T1000 (cell line): ENCODE data around the gene HYAL1.
A peak's percentile ranks its signal among the peaks of the same experiment; 100 is the strongest.
"Not testable (repeated sequence)": the region's sequence is repeated elsewhere in the genome, so short reads cannot be mapped to it uniquely, and the experiment has no call there.

Source experiments
- DNase-seq: peaks from one replicate; lab custom pipeline; 2025; ENCODE audit warnings: mixed read lengths; lab: John Stamatoyannopoulos, UW

HYAL1 gene

DNA sequence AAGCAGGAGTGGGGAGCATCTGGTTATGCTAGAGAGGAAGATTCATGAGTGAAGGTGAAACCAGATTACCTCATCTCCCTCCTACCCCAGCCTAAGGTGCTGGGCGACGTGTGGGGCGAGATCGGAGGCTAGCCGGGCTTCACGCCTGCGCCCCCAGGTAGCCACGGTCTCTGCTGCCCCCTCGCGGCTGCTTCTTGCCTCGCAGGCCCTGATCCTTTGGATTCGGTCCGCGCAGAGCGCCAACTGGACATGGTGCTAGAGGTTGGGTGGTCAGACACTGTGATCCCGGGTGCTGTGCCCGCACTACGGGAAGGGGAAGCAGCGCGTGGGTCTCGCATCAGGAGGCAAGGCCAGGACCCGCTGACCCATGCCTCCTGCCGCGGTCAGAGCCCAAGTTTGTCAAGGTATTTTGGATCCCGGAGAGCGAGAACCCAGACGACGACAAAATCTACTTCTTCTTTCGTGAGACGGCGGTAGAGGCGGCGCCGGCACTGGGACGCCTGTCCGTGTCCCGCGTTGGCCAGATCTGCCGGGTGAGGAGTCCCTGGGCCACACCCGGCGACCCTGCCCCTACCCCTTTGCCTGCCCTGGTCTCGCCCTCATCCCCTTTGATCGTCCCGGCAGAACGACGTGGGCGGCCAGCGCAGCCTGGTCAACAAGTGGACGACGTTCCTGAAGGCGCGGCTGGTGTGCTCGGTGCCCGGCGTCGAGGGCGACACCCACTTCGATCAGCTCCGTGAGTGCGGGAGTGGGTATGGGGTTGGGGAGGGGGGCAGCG lies 30.3 kb downstream of the HYAL1 start:
- peak; percentile 77 for DNase-seq

DNA sequence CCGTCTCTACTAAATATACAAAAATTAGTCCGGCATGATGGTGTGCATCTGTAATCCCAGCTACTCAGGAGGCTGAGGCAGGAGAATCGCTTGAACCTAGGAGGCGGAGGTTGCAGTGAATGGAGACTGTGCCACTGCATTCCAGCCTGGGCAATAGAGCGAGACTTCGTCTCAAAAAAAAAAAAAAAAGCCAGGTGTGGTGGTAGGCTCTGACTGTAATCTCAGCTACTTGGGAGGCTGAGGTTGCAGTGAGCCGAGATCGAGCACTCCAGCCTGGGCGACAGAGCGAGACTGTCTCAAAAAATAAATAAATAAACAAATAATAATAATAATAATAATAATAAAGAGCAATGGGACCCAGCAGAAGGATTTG lies 30.9 kb downstream of the HYAL1 start:
- DNase-seq: not testable (repeated sequence)

DNA sequence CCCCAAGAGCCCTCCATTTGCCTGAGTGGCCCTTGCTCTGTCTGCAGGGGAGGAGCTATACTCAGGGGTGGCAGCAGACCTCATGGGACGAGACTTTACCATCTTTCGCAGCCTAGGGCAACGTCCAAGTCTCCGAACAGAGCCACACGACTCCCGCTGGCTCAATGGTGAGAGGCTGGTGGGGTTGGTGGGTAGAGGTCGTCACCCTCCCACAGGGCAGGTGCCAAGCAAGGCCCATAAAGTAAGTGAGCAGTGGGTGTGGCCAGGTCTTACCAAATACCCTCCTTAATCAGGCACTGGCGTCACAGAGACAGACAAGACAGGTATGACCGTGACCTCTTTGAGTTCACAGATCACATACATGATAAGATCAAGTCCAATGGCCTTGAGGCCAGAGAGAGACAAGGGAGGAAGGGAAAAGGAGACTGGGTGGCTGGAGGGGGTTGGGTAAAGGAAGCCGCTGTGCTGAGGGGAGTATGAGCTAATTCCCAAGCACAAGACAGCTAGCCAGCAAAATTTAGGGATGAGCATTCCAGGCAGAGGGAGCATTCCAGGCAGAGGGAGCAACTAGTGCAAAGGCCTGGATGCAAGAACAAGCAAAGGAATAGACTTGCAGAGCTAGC lies 31.9 kb downstream of the HYAL1 start:
- DNase-seq: no peak

DNA sequence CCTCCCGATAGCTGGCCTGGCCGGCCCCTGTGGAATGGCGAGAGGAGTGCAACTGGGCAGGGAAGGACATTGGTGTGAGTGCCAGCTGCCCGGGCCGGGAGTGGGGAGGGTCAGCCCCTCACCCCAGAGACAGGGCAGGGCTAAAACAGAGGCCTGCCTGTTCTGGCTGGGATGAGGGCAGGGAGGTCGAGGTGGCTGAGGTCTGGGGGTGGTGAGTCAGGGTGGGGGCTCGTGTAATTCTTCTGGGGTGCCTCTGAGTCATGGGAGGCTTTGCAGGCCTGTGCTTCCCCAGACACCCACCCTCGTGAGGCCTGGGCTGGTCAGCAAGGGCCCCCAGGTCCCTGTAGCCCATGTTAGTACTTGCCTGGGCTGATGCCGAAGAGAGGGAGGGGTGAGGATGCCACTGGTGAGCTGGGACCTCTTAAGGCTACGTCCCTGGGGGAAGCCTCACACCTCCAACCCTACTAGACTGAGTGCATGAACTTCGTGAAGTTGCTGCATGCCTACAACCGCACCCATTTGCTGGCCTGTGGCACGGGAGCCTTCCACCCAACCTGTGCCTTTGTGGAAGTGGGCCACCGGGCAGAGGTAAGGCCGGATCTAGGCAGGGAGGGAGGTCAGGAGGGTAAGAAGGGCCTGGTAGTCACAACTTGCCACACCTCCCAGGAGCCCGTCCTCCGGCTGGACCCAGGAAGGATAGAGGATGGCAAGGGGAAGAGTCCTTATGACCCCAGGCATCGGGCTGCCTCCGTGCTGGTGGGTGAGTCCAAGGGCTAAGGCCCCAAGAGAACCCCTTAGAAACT lies 32.8 kb downstream of the HYAL1 start:
- DNase-seq: no peak

DNA sequence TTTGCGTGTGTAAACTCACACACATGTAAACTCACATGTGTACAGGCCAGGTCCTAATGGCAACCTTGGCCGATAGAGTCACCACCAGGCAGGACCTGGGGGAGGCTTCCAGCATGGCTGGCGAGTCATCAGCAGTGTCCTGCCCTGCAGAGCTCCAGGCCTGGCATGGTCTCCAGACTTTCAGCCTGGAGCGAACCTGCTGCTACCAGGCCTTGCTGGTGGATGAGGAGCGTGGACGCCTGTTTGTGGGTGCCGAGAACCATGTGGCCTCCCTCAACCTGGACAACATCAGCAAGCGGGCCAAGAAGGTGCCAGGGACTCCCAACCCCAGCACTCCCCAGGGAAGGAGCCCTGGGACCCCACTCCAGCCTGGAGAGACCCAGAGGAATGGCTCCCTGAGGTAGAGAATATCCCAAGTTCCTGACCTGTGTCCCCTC lies 33.4 kb downstream of the HYAL1 start:
- peak; percentile 38 for DNase-seq

DNA sequence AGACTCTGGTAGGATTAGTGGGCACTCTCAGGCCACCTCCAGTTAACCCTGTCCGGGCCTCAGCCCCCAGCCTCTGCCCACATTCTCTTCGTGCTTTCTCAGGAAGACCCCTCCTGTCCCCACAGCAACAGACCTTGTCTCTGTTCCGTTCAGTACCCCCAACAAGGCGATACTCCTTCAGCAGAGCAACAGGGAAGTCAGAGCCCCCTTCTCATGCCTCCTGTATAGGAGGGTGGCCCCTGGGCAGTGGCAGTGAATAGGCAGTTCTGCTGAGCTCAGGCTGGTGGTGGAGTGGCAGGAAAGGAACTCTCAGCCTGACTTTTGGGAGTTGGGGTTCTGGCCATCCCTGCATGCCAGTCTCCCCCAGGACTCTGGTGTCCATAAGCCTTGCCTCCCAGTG lies 33.9 kb downstream of the HYAL1 start:
- no peak for DNase-seq

DNA sequence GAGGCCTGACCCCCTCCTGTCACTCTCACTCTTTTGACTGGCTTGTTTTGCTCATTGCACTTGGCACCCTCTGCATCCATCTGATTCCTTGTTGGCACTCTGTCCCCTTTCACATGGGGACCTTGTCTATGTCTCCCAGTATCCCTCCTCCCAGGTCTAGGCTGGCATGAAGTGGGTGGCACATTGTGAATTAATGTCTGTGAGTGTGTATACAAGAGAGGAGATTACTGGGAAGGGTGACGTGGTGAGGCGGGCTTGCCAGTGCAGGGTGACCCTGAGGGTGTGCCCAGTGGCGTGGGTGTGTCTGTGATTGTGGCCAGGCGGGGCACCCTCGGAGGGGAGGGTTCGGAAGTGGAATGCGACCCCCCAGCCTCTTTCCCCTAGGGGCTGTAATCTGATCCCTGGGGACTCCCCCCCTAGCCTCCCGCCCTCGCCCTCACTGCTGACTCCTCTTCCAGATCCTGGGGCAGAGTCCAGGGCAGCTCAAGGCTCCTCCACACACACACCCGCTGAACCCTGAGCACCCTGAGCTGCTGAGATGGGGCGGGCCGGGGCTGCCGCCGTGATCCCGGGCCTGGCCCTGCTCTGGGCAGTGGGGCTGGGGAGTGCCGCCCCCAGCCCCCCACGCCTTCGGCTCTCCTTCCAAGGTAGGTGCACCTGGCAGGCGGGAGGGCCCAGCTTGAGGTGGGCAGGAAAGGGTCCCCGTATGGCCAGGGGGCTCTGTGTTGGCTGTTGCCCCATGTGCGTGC lies 34.5 kb downstream of the HYAL1 start, which contains the start of gene SEMA3B:
SEMA3B (plus strand) TSS at position 445 of the 749 bp plus-strand sequence; CDS start at position 539, 94 bp downstream.
- peak; percentile 91 for DNase-seq

DNA sequence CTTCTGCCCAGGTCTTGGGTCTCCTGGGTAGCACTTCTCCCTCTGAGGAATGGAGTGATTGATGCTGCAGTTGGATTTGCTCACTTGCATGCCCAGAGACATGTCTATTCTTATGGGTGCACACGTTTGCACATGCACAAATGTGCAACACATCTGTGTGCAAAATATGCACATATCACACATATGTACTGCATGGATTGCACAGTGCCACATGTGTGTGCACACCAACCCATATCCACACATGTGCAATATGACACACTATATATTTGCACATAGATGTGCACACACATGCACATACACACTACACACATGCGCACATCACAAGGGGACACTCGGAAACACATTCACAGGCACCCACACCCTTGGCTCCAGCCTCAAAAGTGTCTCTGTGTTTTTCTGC lies 35.1 kb downstream of the HYAL1 start:
- no peak for DNase-seq

DNA sequence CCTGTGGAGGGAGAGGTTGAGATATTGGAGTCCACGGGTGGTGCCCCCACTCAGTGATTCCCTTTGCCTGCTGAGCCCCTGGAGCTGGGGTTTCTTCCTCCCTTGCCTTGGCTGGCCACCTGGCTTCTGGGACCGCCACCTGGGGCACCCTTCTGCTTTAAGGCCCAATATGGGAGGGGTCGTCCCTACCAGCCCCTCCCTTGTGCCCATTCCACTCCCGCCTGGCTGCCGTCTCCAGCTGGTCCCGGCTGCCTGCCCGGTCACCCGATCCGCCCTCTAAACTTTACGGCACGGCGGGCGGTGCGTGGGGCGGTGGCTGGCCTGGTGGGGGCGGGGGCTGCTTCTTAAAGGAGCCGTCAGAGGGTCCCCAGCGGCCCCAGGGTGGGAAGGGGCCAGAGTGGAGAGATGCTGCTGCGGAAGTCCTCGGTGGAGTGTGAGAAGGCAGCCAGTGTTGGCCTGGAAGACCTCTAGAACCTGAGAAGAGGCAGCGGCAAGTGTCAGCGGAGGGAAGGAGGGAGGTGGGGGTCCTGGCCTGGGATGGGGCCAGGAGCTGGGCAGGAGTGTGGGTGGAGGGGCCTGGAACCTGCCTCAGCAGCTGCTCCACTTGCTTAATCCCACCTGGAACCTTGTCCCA lies 36.0 kb downstream of the HYAL1 start:
- no peak for DNase-seq

DNA sequence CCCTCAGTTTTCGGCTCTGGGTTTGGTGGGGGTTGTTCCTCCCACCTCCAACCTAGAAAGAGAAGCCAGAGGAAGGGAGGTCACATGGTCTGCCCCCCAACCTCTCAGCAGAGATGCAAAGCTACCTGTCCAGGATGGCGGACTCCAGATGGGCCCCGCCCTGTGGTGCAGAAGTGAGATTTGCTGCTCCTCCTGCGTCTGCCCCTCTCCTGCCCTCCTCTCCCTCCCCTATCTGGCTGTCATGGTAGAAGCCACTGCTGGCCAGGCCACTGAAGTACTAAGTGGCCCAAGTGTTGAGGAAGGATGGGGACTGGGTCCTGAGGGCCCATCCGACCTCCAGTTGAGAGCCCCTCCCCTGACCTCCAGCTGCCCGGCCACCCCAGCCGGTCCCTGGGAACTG lies 36.5 kb downstream of the HYAL1 start:
- no peak for DNase-seq

DNA sequence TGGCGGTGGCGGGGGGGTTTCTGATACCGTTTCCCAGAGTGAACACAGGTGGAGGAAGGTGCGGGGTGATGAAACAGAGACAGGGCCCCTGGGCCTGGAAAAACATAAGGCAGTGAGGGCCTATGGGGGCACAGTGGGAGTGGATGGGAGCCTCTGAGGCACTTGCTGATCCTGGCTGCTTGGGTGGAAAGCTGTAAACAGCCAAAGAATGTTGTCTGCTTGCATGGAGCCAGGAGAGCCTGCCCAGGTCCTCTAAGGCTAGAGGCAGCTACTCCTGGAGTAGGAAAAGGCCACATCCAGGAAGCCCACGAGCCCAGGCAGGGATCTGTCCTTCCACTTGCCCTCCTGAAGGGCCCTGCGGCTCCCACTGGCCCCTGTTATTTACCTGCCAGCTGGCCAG lies 37.4 kb downstream of the HYAL1 start:
- no peak for DNase-seq

DNA sequence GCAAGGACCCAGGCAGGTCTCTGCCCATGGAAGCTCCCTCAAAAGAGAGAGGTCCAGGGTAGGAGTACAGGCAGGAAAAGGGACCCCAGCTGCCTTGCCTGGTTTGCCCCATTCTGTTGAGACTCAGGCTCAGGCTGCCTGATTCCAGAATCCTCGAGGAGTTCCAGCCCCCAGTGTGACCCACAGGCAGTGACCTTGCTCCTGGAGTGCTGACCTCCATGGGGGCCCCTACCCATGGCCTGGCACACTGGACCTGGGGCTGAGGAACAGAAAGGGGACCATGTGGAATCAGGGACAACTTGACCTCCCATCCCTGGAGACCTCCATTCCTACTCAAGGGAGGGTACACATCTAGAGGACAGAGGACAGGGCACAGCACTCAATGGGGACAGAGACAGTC lies 37.8 kb downstream of the HYAL1 start:
- DNase-seq: no peak

DNA sequence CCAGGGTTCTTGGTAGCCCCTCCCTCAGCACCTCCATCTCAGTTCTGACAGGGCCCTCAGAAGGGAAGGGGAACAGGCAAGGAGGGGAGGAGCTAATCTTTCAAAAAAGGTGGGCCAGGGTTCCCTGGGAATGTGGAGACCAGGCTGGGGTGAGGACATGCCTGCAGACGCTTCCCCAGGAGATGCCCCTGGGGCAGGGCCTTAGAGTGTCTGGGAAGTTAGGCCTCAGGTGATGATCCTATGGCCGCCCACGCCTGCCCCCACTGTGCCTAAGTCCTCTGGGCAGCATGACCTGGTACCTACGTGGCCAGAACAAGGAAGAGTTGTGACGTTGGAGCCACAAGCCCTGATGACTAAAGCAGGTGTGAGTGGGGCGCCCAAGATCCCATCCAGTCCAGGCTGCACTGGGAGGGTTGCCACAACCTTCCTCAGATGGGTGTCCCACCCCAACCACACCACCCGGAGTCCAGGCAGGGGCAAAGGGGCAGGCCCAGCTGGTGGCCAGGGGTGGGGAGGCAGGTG lies 38.3 kb downstream of the HYAL1 start:
- no peak for DNase-seq

DNA sequence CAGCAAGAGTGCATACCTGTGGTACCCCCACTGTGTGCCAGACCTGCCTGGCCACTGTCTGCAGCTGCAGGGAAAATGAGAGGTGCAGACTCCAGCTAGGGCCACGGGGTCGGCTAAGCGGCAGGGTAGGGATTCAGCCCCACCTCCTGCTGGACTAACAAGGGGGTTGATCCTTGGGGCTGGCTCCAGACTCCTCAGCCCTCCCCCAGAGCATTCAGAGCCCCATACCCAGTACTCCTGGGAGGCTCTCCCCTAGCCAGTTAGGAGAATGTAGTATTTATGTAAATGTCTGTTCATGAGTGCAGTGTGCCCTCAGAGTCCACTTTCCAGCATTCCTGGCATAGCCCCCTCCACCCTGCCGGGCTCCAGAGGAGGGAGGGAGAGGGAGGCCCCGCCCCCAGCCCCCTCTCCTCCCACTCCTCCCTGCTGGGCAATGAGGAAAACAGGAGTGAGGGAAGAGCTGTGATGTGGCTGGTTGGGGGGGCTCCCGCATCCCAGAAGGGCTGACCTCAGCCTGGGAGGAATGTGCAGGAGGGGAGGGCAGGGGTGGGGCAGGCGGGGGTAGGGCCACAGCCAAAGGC lies 38.9 kb downstream of the HYAL1 start:
- peak; percentile 92 for DNase-seq

DNA sequence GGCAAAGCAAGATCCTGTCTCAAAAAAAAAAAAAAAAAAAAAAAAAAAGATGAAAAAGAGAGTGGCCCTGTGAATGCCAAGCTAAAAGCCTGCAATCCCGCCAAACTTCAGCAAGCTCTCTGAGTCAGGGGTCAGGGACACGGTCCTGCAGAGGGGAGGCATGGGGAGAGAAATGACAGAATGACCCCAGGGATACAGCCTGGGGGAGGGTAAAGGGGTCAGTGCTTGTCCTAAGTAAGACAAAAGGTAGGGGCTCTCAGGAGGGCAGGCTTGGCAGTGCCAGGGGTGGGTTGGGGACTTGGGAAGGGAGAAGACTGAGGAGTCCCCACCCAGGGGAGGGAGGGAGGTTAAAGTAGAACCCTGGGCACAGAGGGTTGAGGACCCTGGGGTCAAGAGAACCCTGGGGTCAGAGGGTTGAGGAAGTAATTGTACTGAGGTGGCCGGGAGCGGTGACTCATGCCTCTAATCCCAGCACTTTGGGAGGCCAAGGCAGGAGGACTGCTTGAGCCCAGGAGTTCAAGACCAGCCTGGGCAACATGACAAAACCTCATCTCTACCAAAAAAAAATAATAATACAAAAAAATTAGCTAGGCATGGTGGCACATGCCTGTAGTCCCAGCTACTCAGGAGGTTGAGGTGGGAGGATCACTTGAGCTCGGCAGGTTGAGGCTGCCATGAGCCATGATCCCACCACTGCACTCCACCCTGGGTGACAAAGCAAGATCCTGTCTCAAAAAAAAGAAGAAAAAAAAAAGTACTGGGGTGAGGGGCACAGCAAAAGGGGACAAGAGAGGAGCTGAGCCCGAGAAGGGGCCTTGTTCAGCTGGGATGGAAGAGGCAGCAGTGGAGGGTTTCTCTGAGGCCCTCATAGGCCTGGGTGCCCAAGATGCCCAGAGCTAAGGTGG lies 39.6 kb downstream of the HYAL1 start:
- no peak for DNase-seq

DNA sequence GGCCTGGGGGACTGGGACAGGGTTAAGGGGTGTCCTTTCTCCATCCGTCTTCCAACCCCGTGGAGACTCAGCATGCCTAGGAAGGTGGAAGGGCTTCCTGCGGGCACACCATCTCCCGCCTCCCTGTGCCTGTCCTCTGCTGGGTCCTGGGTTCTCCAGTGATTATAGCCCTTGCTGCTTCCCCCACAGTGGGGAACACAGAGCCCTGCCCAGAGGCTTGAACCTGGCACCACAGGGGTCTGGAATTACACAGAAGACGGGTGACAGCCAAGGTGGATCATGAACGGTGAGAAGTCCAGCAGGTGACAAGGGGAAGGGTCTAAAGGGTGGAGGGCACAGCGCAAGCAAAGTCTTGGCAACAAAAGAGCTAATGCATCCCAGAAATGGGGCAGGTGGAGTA lies 40.6 kb downstream of the HYAL1 start:
- no peak for DNase-seq

DNA sequence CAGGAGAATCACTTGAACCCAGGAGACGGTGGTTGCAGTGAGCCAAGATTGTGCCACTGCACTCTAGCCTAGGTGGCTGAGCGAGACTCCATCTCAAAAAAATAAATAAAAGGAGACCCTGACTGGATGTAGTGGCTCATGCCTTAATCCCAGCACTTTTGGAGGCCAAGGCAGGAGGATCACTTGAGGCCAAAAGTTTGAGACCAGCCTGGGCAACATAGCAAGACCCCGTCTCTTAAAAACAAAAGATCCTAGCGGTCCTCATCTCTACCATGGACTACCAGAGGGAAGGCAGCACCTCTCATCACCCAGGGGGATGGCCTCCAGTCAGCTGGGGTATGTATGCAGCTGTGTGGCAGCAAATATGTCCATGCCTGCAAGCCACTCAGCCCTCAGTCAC lies 41.2 kb downstream of the HYAL1 start:
- not testable (repeated sequence) for DNase-seq

DNA sequence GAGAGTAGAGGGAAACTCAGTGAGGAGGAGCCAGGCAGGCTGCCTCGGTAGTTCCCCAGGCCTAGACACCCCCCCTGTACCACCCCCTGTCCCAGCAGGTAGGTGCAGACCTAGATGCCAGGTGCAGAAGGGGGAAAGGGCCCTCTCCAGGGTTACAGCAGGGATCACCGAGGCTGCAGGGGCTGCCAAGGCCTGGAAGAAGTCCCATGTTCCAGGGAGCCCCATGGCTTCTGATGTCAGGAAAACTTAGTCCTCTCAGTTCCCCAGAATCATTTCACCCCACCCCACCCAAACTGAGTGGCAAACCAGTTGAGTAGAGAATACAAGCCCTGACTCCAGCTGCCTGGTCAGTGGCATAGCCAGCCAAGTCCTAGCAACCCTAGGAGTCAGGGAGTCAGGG lies 41.9 kb downstream of the HYAL1 start:
- DNase-seq: no peak

DNA sequence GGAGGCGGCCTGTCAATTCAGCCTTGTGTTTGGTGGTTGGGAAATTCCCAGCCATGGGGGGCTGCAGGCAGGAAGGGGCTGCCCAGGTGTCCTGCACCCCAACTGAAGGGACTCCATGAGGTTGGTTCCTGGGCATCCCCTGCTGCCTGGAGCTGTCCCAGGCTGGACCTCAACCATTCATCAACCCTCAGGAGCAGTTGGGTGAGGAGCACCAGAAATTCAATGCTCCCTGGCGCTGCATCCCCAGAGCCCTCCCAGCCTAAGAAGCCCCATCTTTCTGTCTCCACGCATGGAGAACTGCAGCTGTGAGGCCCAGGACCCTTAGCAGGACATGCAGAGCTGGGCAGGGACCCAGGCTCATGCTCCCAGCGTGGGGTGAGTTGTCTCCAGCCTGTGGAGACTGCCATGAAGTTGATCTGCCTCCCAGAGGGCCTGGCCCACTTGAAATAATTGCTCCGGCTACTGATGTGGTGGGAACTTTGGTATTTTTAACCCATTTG lies 42.4 kb downstream of the HYAL1 start:
- no peak for DNase-seq
